Activated naive CD4-positive, alpha-beta T cell treated with anti-CD3 and anti-CD28 coated beads, Interleukin-2, amount 10 ng/mL, durations not matched to agents 7 days and 5 days (primary cell): ENCODE results near the gene FGL2.
"Not testable (repeated sequence)": the region's sequence is repeated elsewhere in the genome, so short reads cannot be mapped to it uniquely, and the experiment has no call there.

ENCODE experiments used
- CTCF ChIA-PET: fragments of 350-600 bp; sonication (Branson Sonifier 250); formaldehyde crosslinking; loops from one replicate; lab custom pipeline; 2021; ENCODE audit warnings: antibody characterized with exemption; lab: Charles Lee
- DNase-seq: peaks from one replicate; pipeline ENCODE4 v3.0.0-alpha.2; 2020
- H3K27ac Mint-ChIP-seq: one replicate; pipeline ENCODE4 v1.8.0; 2021; ENCODE audit warnings: mild to moderate bottlenecking, moderate library complexity, mixed read lengths
- H3K27me3 Mint-ChIP-seq: one replicate; pipeline ENCODE4 v1.8.0; 2021; ENCODE audit warnings: mild to moderate bottlenecking, mixed read lengths
- H3K36me3 Mint-ChIP-seq: one replicate; pipeline ENCODE4 v1.8.0; 2021; ENCODE audit warnings: mixed read lengths
- H3K4me1 Mint-ChIP-seq: one replicate; pipeline ENCODE4 v1.8.0; 2021; ENCODE audit warnings: mixed read lengths
- H3K4me3 Mint-ChIP-seq: one replicate; pipeline ENCODE4 v1.8.0; 2021; ENCODE audit warnings: mild to moderate bottlenecking, moderate library complexity, mixed read lengths
- H3K9me3 Mint-ChIP-seq: one replicate; pipeline ENCODE4 v1.8.0; 2021; ENCODE audit warnings: mixed read lengths

FGL2 gene

DNA sequence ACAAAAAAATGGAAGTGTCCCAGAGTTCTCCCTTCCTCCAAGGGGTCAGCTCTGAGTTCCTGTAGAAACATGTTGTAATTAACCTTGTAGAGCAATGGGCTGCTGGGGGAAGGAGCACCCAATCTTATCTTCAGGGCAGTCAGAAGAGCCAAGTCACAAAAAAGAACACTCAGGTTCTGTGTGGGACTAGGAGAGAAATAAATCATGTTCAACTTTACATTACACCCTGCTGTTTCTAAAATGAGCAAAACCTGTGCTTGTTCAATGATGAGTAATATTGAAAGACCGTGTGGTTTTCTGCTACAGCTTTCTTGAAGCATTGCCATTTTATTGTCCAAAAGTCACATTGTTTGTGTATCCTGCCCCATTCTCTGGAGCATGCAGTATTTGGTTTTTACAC is 42.6 kb downstream of the FGL2 start:
- H3K9me3 Mint-ChIP-seq, CTCF ChIA-PET, H3K36me3 Mint-ChIP-seq, H3K4me3 Mint-ChIP-seq, DNase-seq, H3K27me3 Mint-ChIP-seq: not testable (repeated sequence)
- Mint-ChIP-seq H3K27ac (peak overlapping the region; percentile 81), H3K4me1 (peaks cover 22% of the 10 kb centered on the region)

GRCh38 chr7:77155601-77156377 is 43.8 kb downstream of the FGL2 start:
- not testable (repeated sequence) for H3K27ac Mint-ChIP-seq, H3K36me3 Mint-ChIP-seq, H3K4me3 Mint-ChIP-seq

GRCh38 chr7:77154917-77155464 is 44.6 kb downstream of the FGL2 start:
- H3K4me1 Mint-ChIP-seq = peaks cover 22% of the 10 kb centered on the region
- H3K27ac Mint-ChIP-seq, DNase-seq, CTCF ChIA-PET, H3K36me3 Mint-ChIP-seq, H3K27me3 Mint-ChIP-seq, H3K4me3 Mint-ChIP-seq, H3K9me3 Mint-ChIP-seq: not testable (repeated sequence)

More at GRCh38 chr7:77155601-77156377, 43.8 kb downstream of the FGL2 start:
- H3K9me3 Mint-ChIP-seq, H3K27me3 Mint-ChIP-seq, CTCF ChIA-PET, DNase-seq: not testable (repeated sequence)
- peaks cover 22% of the 10 kb centered on the region for H3K4me1 Mint-ChIP-seq

DNA sequence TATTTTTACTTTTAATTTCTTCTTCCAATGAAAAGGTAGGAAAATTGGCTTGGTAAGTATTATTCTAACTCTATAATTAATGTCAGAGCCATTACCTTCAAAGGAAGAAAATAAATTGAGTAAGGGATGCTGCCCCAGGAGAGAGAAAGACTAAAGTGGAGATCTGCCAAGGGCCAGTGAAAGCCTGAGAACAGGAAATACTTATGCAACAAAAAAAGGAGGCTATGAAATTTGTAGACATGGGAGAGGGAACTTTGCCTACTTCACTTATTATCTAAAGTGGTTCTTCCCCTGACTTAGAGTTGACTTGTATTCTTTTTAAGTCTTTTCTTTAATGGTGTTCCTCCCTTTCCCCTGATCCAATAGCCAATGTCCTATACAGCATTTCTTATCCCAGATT is 47.4 kb downstream of the FGL2 start:
- H3K4me1 Mint-ChIP-seq = peaks cover 10% of the 10 kb centered on the region
- CTCF ChIA-PET, H3K36me3 Mint-ChIP-seq, H3K4me3 Mint-ChIP-seq, H3K27me3 Mint-ChIP-seq, H3K27ac Mint-ChIP-seq, H3K9me3 Mint-ChIP-seq, DNase-seq: not testable (repeated sequence)
